DND-41 (cell line): ENCODE results near the gene RFXAP.

ENCODE experiments used
- ATAC-seq: fragments of 200-7000 bp; cut with Tn5 transposase; 3 replicates; pipeline ENCODE4 v1.9.1; 2021; ENCODE audit warnings: low read depth; ENCODE audit not compliant: insufficient read depth
- DNase-seq: peaks from one replicate; pipeline ENCODE4 v3.0.0-alpha.2; 2020
- H2AFZ ChIP-seq: 2 replicates; pipeline ENCODE4 v1.6.0; 2012; ENCODE audit warnings: low read depth, low read length
- H3K27ac ChIP-seq: 2 replicates; pipeline ENCODE4 v1.5.1; 2012; ENCODE audit warnings: low read length, inconsistent platforms
- H3K27me3 ChIP-seq: fragments of 200-600 bp; sonication (generic); 2 replicates; pipeline ENCODE4 v1.6.0; 2012; ENCODE audit warnings: low read length, mild to moderate bottlenecking, inconsistent platforms; ENCODE audit not compliant: insufficient read depth, poor library complexity
- H3K36me3 ChIP-seq: 2 replicates; pipeline ENCODE4 v1.5.1; 2012; ENCODE audit warnings: low read length, inconsistent platforms; ENCODE audit not compliant: insufficient read depth
- H3K4me1 ChIP-seq: 2 replicates; pipeline ENCODE4 v1.5.1; 2012; ENCODE audit warnings: mild to moderate bottlenecking, low read length; ENCODE audit not compliant: insufficient read depth
- H3K4me2 ChIP-seq: 2 replicates; pipeline ENCODE4 v1.6.0; 2012; ENCODE audit warnings: mild to moderate bottlenecking, moderate library complexity, low read length, inconsistent platforms; ENCODE audit not compliant: insufficient read depth
- H3K4me3 ChIP-seq, 2 experiments: fragments of 200-600 bp in 1 of 2; shearing (Covaris generic) in 1 of 2; 2 replicates each; pipeline ENCODE4 v1.5.1; 2012 to 2016; ENCODE audit warnings: inconsistent platforms in 2 of 2, low read length in 2 of 2, mild to moderate bottlenecking in 2 of 2, low read depth in 1 of 2, moderate library complexity in 1 of 2
- H3K79me2 ChIP-seq: 2 replicates; pipeline ENCODE4 v1.6.0; 2012; ENCODE audit warnings: low read length, inconsistent platforms; ENCODE audit not compliant: insufficient read depth
- H3K9ac ChIP-seq: 2 replicates; pipeline ENCODE4 v1.6.0; 2012; ENCODE audit warnings: low read depth, mild to moderate bottlenecking, inconsistent platforms, low read length, moderate library complexity
- H3K9me3 ChIP-seq: 2 replicates; pipeline ENCODE4 v1.5.1; 2012; ENCODE audit warnings: low read length, moderate library complexity, mild to moderate bottlenecking, inconsistent platforms; ENCODE audit not compliant: insufficient read depth, severe bottlenecking
- H4K20me1 ChIP-seq: 2 replicates; pipeline ENCODE4 v1.6.0; 2012; ENCODE audit warnings: low read length; ENCODE audit not compliant: insufficient read depth
- CTCF ChIP-seq: IDR thresholded peaks from 2 replicates; pipeline ENCODE4 v1.5.1; 2012; ENCODE audit warnings: borderline replicate concordance, low read length, moderate library complexity, mild to moderate bottlenecking; ENCODE audit not compliant: poor library complexity, severe bottlenecking; ENCODE audit errors: extremely low read depth
- EZH2 ChIP-seq: IDR thresholded peaks from 3 replicates; pipeline ENCODE4 v1.6.1; 2012; ENCODE audit warnings: borderline replicate concordance, low read depth, mild to moderate bottlenecking, moderate library complexity, low read length, inconsistent platforms; ENCODE audit not compliant: severe bottlenecking

RFXAP gene

GRCh38 chr13:36814465-36814864, 4.6 kb upstream of the RFXAP start:
- Histone ChIP-seq H3K4me1 (peaks cover 12% of the 10 kb centered on the region), H4K20me1 (no peaks in the 10 kb centered on the region), H3K4me2 (no peak overlapping the region), H3K4me3 (no peak overlapping the region), H3K9me3 (no peaks in the 10 kb centered on the region), H3K27ac (no peak overlapping the region), H3K36me3 (no peaks in the 10 kb centered on the region), H2AFZ (no peak overlapping the region), H3K79me2 (peaks cover 5% of the 10 kb centered on the region), H3K9ac (no peak overlapping the region), H3K27me3 (peaks cover 3% of the 10 kb centered on the region)
- DNase-seq (peak; percentile 22), ATAC-seq (no peak)
- no peak for TF ChIP-seq EZH2
- TF ChIP-seq CTCF, result no peak

- DNase-seq (peak; percentile 27), ATAC-seq (no peak)
- Histone ChIP-seq H3K79me2 (peaks cover 11% of the 10 kb centered on the region), H2AFZ (no peak overlapping the region), H3K27ac (no peak overlapping the region), H3K9ac (no peak overlapping the region), H3K4me3 (no peak overlapping the region), H3K27me3 (peaks cover 3% of the 10 kb centered on the region), H3K4me2 (no peak overlapping the region), H3K36me3 (no peaks in the 10 kb centered on the region), H4K20me1 (no peaks in the 10 kb centered on the region), H3K4me1 (peaks cover 16% of the 10 kb centered on the region), H3K9me3 (no peaks in the 10 kb centered on the region)
- TF ChIP-seq CTCF (peak; percentile 57), EZH2 (no peak)
These were observed 4.0 kb upstream of the RFXAP start for GRCh38 chr13:36815062-36815461.

- Histone ChIP-seq H3K36me3 (peaks cover 7% of the 10 kb centered on the region), H2AFZ (peak overlapping the region; percentile 98), H3K79me2 (peaks cover 42% of the 10 kb centered on the region), H3K27me3 (no peaks in the 10 kb centered on the region), H3K27ac (peak overlapping the region; percentile 76), H3K4me1 (peaks cover 46% of the 10 kb centered on the region), H3K4me2 (peak overlapping the region; percentile 79), H3K9ac (peak overlapping the region; percentile 91), H4K20me1 (peaks cover 19% of the 10 kb centered on the region), H3K9me3 (no peaks in the 10 kb centered on the region), H3K4me3 (peak overlapping the region; percentile 37 to 75)
- DNase-seq (no peak), ATAC-seq (no peak)
- TF ChIP-seq EZH2 (no peak), CTCF (no peak)
These were observed 822 bp upstream of the RFXAP start for GRCh38 chr13:36817996-36818803.
